ENCODE data around the gene IRF2BPL.

DNA sequence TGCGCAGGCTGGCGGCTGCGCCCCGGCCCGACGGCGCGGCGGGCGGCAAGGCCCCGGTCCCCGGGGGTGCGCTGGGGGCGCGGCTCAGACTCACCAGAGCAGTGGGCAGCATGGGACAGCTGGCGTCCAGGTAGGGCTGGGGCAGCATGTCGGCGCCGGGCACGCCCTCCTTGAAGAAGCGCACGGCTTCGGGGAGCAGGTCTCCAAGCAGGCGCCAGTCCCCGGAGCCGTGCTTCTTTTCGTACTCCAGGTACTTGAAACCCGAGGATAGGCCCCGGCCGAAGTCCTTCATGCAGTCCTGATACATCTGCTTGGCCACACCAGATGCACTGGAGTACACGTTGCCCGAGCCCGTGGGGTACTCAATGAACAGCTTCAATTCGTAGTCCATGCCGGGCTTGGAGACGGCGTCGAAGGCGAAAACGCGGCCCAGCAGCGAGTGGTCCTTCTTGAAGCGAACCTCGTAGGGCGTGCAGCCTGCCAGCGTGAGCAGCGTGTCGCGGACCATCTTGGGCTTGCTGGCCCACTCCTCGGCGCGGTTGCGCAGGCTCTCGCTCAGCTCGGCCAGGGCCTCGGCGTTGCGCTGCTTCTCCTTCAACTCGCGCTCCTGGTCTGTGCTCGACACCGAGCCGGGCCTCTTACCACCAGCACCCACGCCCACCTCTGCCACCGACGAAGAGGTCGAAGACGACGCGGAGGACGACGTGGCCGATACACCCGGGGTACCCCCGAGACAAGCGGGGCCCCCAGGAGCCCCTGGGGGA lies 2.2 kb downstream of the IRF2BPL start:
- TF ChIP-seq, protein P1, sequence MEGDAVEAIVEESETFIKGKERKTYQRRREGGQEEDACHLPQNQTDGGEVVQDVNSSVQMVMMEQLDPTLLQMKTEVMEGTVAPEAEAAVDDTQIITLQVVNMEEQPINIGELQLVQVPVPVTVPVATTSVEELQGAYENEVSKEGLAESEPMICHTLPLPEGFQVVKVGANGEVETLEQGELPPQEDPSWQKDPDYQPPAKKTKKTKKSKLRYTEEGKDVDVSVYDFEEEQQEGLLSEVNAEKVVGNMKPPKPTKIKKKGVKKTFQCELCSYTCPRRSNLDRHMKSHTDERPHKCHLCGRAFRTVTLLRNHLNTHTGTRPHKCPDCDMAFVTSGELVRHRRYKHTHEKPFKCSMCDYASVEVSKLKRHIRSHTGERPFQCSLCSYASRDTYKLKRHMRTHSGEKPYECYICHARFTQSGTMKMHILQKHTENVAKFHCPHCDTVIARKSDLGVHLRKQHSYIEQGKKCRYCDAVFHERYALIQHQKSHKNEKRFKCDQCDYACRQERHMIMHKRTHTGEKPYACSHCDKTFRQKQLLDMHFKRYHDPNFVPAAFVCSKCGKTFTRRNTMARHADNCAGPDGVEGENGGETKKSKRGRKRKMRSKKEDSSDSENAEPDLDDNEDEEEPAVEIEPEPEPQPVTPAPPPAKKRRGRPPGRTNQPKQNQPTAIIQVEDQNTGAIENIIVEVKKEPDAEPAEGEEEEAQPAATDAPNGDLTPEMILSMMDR (conservative IDR thresholded peaks at IDR 0.05; ENCODE audit: low read length), result no peak
- no peak for TF ChIP-seq EZH2phosphoT487 (IDR thresholded peaks at IDR 0.05; ENCODE audit: borderline replicate concordance, low read depth, low read length)

Measured in OCI-LY7 (cell line).